ENCODE results near the gene CHST8. TPM values are rescaled to one million over a fixed set of nuclear protein-coding genes. Genes with fewer than 3 reads are reported as not detected.

Gene CHST8
- total and polyA plus RNA-seq, 7 experiments from 2014 or later, result not detected

- Mint-ChIP-seq H3K27ac (no peak overlapping the region), H3K4me1 (peaks cover 5 to 14% (median 12%) of the 10 kb centered on the region in 7 donors)
- CTCF ChIA-PET, result no interaction called here
Observed at GRCh38 chr19:33780746-33781145, 159.0 kb downstream of the CHST8 start.

DNA sequence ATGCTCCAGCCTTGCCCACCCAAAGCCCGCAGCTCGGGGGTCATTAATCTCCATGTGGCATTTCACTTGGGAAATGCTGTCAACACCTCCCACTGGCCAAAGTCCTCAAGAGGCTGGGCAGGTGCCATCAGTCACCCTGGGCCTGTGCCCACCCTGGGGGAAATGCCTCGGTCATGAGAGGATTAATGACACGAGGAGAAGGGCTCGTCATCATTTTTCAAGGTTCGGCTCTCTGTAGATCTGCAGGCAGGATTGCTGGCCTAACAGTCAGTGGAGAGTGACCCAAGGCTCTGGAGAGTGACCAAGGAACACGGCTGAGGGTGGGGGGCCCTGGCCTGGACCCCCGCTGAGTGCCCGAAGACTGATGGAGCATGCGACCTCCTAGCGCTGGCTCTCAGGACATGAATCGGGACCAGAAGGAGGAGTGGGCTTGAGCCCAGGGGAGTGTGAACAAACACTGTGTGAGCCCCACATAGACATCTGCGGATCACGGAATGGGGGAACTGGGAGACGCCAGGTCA is 159.7 kb downstream of the CHST8 start:
- H3K4me1 ChIP-seq (ENCODE audit: control insufficient read depth in 2 of 2, insufficient read depth in 2 of 2, low read length in 2 of 2), result peaks cover 0 to 3% of the 10 kb centered on the region in 2 donors
- ATAC-seq (no peak), DNase-seq (no peak)
- no peak overlapping the region for H3K27ac Mint-ChIP-seq
- H3K27me3 Mint-ChIP-seq, result peaks cover 17 to 36% (median 27%) of the 10 kb centered on the region in 5 donors
- POLR2A ChIA-PET, result no interaction called here
- H3K36me3 Mint-ChIP-seq, result no peaks in the 10 kb centered on the region
- H3K9me3 Mint-ChIP-seq, result no peaks in the 10 kb centered on the region
- no peak overlapping the region for H3K27ac ChIP-seq (ENCODE audit: low read depth, low read length)
- intact Hi-C loops (cut with micrococcal nuclease), result no loop called here
- H3K4me3 Mint-ChIP-seq, result no peak overlapping the region
- no peaks in the 10 kb centered on the region for H3K9me3 ChIP-seq (ENCODE audit: control insufficient read depth in 2 of 3, low read length in 3 of 3)
- H3K36me3 ChIP-seq (ENCODE audit: control insufficient read depth in 2 of 3, insufficient read depth in 3 of 3, low read length in 3 of 3), result no peaks in the 10 kb centered on the region
- H3K27me3 ChIP-seq (ENCODE audit: control insufficient read depth in 2 of 2, insufficient read depth in 2 of 2, low read length in 2 of 2), result no peaks in the 10 kb centered on the region
- CTCF ChIA-PET, result no interaction called here
- no peak overlapping the region for H3K4me3 ChIP-seq (ENCODE audit: low read length)
- H3K4me1 Mint-ChIP-seq, result peaks cover 5 to 18% (median 12%) of the 10 kb centered on the region in 7 donors

More at GRCh38 chr19:33780746-33781145, 159.0 kb downstream of the CHST8 start:
- no peak overlapping the region for H3K4me3 ChIP-seq (ENCODE audit: low read length)
- no peak for ATAC-seq
- H3K36me3 ChIP-seq (ENCODE audit: control insufficient read depth in 2 of 3, insufficient read depth in 3 of 3, low read length in 3 of 3), result no peaks in the 10 kb centered on the region
- DNase-seq, result no peak
- H3K4me1 ChIP-seq (ENCODE audit: control insufficient read depth in 2 of 2, insufficient read depth in 2 of 2, low read length in 2 of 2), result peaks cover 0 to 3% of the 10 kb centered on the region in 2 donors
- no peak overlapping the region for H3K4me3 Mint-ChIP-seq
- H3K36me3 Mint-ChIP-seq, result no peaks in the 10 kb centered on the region
- H3K27me3 Mint-ChIP-seq, result peaks cover 14 to 38% (median 27%) of the 10 kb centered on the region in 5 donors
- H3K9me3 Mint-ChIP-seq, result no peaks in the 10 kb centered on the region
- intact Hi-C loops (cut with micrococcal nuclease), result no loop called here
- no peak overlapping the region for H3K27ac ChIP-seq (ENCODE audit: low read depth, low read length)
- no peaks in the 10 kb centered on the region for H3K27me3 ChIP-seq (ENCODE audit: control insufficient read depth in 2 of 2, insufficient read depth in 2 of 2, low read length in 2 of 2)
- POLR2A ChIA-PET, result no interaction called here
- no peaks in the 10 kb centered on the region for H3K9me3 ChIP-seq (ENCODE audit: control insufficient read depth in 2 of 3, low read length in 3 of 3)

GRCh38 chr19:33781996-33782395 is 160.2 kb downstream of the CHST8 start:
- peaks cover 17 to 36% (median 27%) of the 10 kb centered on the region in 5 donors for H3K27me3 Mint-ChIP-seq
- Histone ChIP-seq H3K4me1 (ENCODE audit: control insufficient read depth in 2 of 2, insufficient read depth in 2 of 2, low read length in 2 of 2) (peaks cover 0 to 3% of the 10 kb centered on the region in 2 donors), H3K27me3 (ENCODE audit: control insufficient read depth in 2 of 2, insufficient read depth in 2 of 2, low read length in 2 of 2) (no peaks in the 10 kb centered on the region), H3K4me3 (ENCODE audit: low read length) (no peak overlapping the region), H3K9me3 (ENCODE audit: control insufficient read depth in 2 of 3, low read length in 3 of 3) (no peaks in the 10 kb centered on the region), H3K27ac (ENCODE audit: low read depth, low read length) (no peak overlapping the region), H3K36me3 (ENCODE audit: control insufficient read depth in 2 of 3, insufficient read depth in 3 of 3, low read length in 3 of 3) (no peaks in the 10 kb centered on the region)
- ChIA-PET POLR2A (no interaction called here), CTCF (interaction anchor here (0.7 kb wide), 1 partner anchor 351 kb away, joined by 3 read pairs; no protein-coding TSS in a partner anchor)
- H3K4me1 Mint-ChIP-seq, result peaks cover 5 to 18% (median 12%) of the 10 kb centered on the region in 7 donors
- H3K4me3 Mint-ChIP-seq, result no peak overlapping the region
- no peaks in the 10 kb centered on the region for H3K9me3 Mint-ChIP-seq
- intact Hi-C loops (cut with micrococcal nuclease), result no loop called here
- H3K36me3 Mint-ChIP-seq, result no peaks in the 10 kb centered on the region
- no peak overlapping the region for H3K27ac Mint-ChIP-seq
- no peak for ATAC-seq
- DNase-seq, result no peak

GRCh38 chr19:33784432-33784831 is 162.7 kb downstream of the CHST8 start:
- intact Hi-C loops (cut with micrococcal nuclease), result no loop called here
- H3K4me1 Mint-ChIP-seq, result peaks cover 0 to 14% (median 1%) of the 10 kb centered on the region in 7 donors
- Histone ChIP-seq H3K9me3 (ENCODE audit: control insufficient read depth in 2 of 3, low read length in 3 of 3) (no peaks in the 10 kb centered on the region), H3K36me3 (ENCODE audit: control insufficient read depth in 2 of 3, insufficient read depth in 3 of 3, low read length in 3 of 3) (no peaks in the 10 kb centered on the region), H3K4me3 (ENCODE audit: low read length) (no peak overlapping the region), H3K27ac (ENCODE audit: low read depth, low read length) (no peak overlapping the region), H3K27me3 (ENCODE audit: control insufficient read depth in 2 of 2, insufficient read depth in 2 of 2, low read length in 2 of 2) (no peaks in the 10 kb centered on the region), H3K4me1 (ENCODE audit: control insufficient read depth in 2 of 2, insufficient read depth in 2 of 2, low read length in 2 of 2) (no peaks in the 10 kb centered on the region)
- H3K4me3 Mint-ChIP-seq, result no peak overlapping the region
- H3K27ac Mint-ChIP-seq, result no peak overlapping the region
- ChIA-PET POLR2A (no interaction called here), CTCF (no interaction called here)
- ATAC-seq (no peak), DNase-seq (no peak)
- no peaks in the 10 kb centered on the region for H3K36me3 Mint-ChIP-seq
- H3K9me3 Mint-ChIP-seq, result no peaks in the 10 kb centered on the region
- H3K27me3 Mint-ChIP-seq, result peaks cover 20 to 29% (median 23%) of the 10 kb centered on the region in 5 donors

DNA sequence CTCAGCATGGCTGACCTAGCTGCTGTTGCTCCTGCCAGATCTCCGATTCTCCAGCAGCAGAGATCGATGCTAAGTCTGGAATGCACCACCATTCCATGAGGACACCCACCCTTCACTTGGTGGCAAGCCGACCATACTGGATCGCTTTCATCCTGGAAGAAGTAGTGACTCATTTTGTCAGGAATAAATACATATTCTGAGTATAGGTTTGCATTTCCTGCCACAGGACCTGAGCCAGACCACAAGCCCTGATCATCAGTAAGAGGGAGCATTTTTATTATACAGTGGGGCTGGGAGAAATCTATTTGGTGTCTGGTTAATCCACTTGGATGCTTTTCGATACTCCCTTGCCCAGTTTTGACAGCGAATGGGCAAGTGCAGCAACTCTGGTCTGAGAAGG is 164.0 kb downstream of the CHST8 start:
- no peak overlapping the region for H3K27ac ChIP-seq (ENCODE audit: low read depth, low read length)
- H3K27me3 Mint-ChIP-seq, result peaks cover 13 to 22% (median 19%) of the 10 kb centered on the region in 5 donors
- H3K4me1 Mint-ChIP-seq, result peaks cover 0 to 12% (median 0%) of the 10 kb centered on the region in 7 donors
- intact Hi-C loops (cut with micrococcal nuclease), result no loop called here
- no peaks in the 10 kb centered on the region for H3K36me3 ChIP-seq (ENCODE audit: control insufficient read depth in 2 of 3, insufficient read depth in 3 of 3, low read length in 3 of 3)
- H3K4me3 Mint-ChIP-seq, result no peak overlapping the region
- CTCF ChIA-PET, result interaction anchor here (1.4 kb wide), 1 partner anchor 8 kb away, joined by 3 read pairs; no protein-coding TSS in a partner anchor
- no peaks in the 10 kb centered on the region for H3K27me3 ChIP-seq (ENCODE audit: control insufficient read depth in 2 of 2, insufficient read depth in 2 of 2, low read length in 2 of 2)
- DNase-seq (no peak), ATAC-seq (no peak)
- H3K4me1 ChIP-seq (ENCODE audit: control insufficient read depth in 2 of 2, insufficient read depth in 2 of 2, low read length in 2 of 2), result no peaks in the 10 kb centered on the region
- no peak overlapping the region for H3K27ac Mint-ChIP-seq
- POLR2A ChIA-PET, result no interaction called here
- no peaks in the 10 kb centered on the region for H3K36me3 Mint-ChIP-seq
- H3K9me3 Mint-ChIP-seq, result no peaks in the 10 kb centered on the region
- no peak overlapping the region for H3K4me3 ChIP-seq (ENCODE audit: low read length)
- H3K9me3 ChIP-seq (ENCODE audit: control insufficient read depth in 2 of 3, low read length in 3 of 3), result no peaks in the 10 kb centered on the region

DNA sequence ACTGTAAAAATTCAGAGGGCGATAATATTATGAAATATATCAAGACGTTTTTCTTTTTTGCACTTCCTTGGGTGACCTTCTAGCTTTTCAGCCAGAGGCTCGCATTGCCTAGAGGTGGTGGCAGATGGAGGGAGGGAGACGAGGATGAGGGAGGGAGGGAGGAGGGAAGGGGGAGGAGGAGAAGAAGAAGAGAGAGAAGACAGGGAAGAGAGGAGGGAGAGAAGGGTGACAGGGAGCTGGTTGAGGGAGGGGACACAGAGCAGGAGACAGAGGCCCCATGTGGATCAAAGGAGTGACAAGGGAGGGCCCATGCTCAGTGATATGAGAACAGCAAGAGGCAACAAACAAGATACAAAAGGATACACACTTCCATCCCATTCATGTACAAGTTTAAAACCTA is 166.9 kb downstream of the CHST8 start:
- Mint-ChIP-seq H3K27ac (no peak overlapping the region), H3K27me3 (peaks cover 26 to 42% (median 34%) of the 10 kb centered on the region in 5 donors), H3K4me3 (no peak overlapping the region), H3K4me1 (peaks cover 0 to 18% (median 0%) of the 10 kb centered on the region in 7 donors), H3K9me3 (no peaks in the 10 kb centered on the region), H3K36me3 (peaks cover 0 to 3% (median 0%) of the 10 kb centered on the region in 5 donors)
- ATAC-seq (no peak), DNase-seq (no peak)
- ChIA-PET POLR2A (no interaction called here), CTCF (no interaction called here)
- H3K9me3 ChIP-seq (ENCODE audit: control insufficient read depth in 2 of 3, low read length in 3 of 3), result no peaks in the 10 kb centered on the region
- no peaks in the 10 kb centered on the region for H3K36me3 ChIP-seq (ENCODE audit: control insufficient read depth in 2 of 3, insufficient read depth in 3 of 3, low read length in 3 of 3)
- H3K4me3 ChIP-seq (ENCODE audit: low read length), result no peak overlapping the region
- intact Hi-C loops (cut with micrococcal nuclease), result no loop called here
- no peak overlapping the region for H3K27ac ChIP-seq (ENCODE audit: low read depth, low read length)
- no peaks in the 10 kb centered on the region for H3K4me1 ChIP-seq (ENCODE audit: control insufficient read depth in 2 of 2, insufficient read depth in 2 of 2, low read length in 2 of 2)
- H3K27me3 ChIP-seq (ENCODE audit: control insufficient read depth in 2 of 2, insufficient read depth in 2 of 2, low read length in 2 of 2), result peaks cover 0 to under 1% of the 10 kb centered on the region in 2 donors

GRCh38 chr19:33789344-33789743 is 167.6 kb downstream of the CHST8 start:
- Mint-ChIP-seq H3K36me3 (peaks cover 0 to 3% (median 0%) of the 10 kb centered on the region in 5 donors), H3K27me3 (peaks cover 31 to 49% (median 40%) of the 10 kb centered on the region in 5 donors), H3K9me3 (no peaks in the 10 kb centered on the region), H3K4me3 (no peak overlapping the region), H3K27ac (no peak overlapping the region), H3K4me1 (peaks cover 0 to 18% (median 0%) of the 10 kb centered on the region in 7 donors)
- Histone ChIP-seq H3K27me3 (ENCODE audit: control insufficient read depth in 2 of 2, insufficient read depth in 2 of 2, low read length in 2 of 2) (peaks cover 0 to 5% of the 10 kb centered on the region in 2 donors), H3K4me3 (ENCODE audit: low read length) (no peak overlapping the region), H3K36me3 (ENCODE audit: control insufficient read depth in 2 of 3, insufficient read depth in 3 of 3, low read length in 3 of 3) (no peaks in the 10 kb centered on the region), H3K9me3 (ENCODE audit: control insufficient read depth in 2 of 3, low read length in 3 of 3) (no peaks in the 10 kb centered on the region), H3K27ac (ENCODE audit: low read depth, low read length) (no peak overlapping the region), H3K4me1 (ENCODE audit: control insufficient read depth in 2 of 2, insufficient read depth in 2 of 2, low read length in 2 of 2) (no peaks in the 10 kb centered on the region)
- ChIA-PET CTCF (no interaction called here), POLR2A (no interaction called here)
- intact Hi-C loops (cut with micrococcal nuclease), result no loop called here
- ATAC-seq (no peak), DNase-seq (no peak)

Measured in naive thymus-derived CD4-positive, alpha-beta T cell (primary cell).